HepG2 (cell line): ENCODE results near the gene ANKRD10. TPM values are rescaled to one million over a fixed set of nuclear protein-coding genes. Genes with fewer than 3 reads are reported as not detected.
A peak's percentile ranks its signal among the peaks of the same experiment; 100 is the strongest.

Source experiments
- ATF1 ChIP-seq: IDR thresholded peaks from 2 replicates; pipeline ENCODE4 v1.6.1; 2016; ENCODE audit warnings: mild to moderate bottlenecking, control low read depth
- ELF3 ChIP-seq: IDR thresholded peaks from 2 replicates; pipeline ENCODE4 v1.6.1; 2016; ENCODE audit warnings: missing genetic modification reagents, missing compliant biosample characterization
- ELF4 ChIP-seq: sonication (generic); formaldehyde crosslinking; IDR thresholded peaks from 2 replicates; pipeline ENCODE4 v1.5.0; 2020; ENCODE audit warnings: missing genetic modification reagents, mild to moderate bottlenecking, moderate library complexity, borderline replicate concordance
- GATA4 ChIP-seq: sonication (generic); IDR thresholded peaks from 2 replicates; pipeline ENCODE4 v1.6.1; 2016; ENCODE audit warnings: antibody characterized with exemption, low read depth, borderline replicate concordance
- IKZF1 ChIP-seq: fragments of 450-650 bp; IDR thresholded peaks from 2 replicates; pipeline ENCODE4 v1.7.1; 2016
- KMT2B ChIP-seq: IDR thresholded peaks from 2 replicates; pipeline ENCODE4 v1.6.1; 2016; ENCODE audit warnings: missing genetic modification reagents, missing compliant biosample characterization
- MBNL3 ChIP-seq: fragments of 250-450 bp; sonication (Bioruptor Pico); conservative IDR thresholded peaks from 2 replicates; pipeline ENCODE4 v1.8.0; 2022; ENCODE audit warnings: mild to moderate bottlenecking, inconsistent platforms
- PHF20 ChIP-seq: sonication (generic); formaldehyde crosslinking; IDR thresholded peaks from 2 replicates; pipeline ENCODE4 v1.5.0; 2020; ENCODE audit warnings: mild to moderate bottlenecking, missing genetic modification reagents
- RAD21 ChIP-seq: fragments of 450-650 bp; formaldehyde crosslinking; IDR thresholded peaks from 2 replicates; pipeline ENCODE4 v1.5.0; 2020; ENCODE audit warnings: mild to moderate bottlenecking
- SATB2 ChIP-seq: sonication (generic); formaldehyde crosslinking; IDR thresholded peaks from 2 replicates; pipeline ENCODE4 v1.5.0; 2020; ENCODE audit warnings: missing genetic modification reagents
- SRF ChIP-seq: IDR thresholded peaks from 2 replicates; pipeline ENCODE4 v1.6.1; 2011; ENCODE audit warnings: mild to moderate bottlenecking, low read depth, low read length, moderate library complexity
- TCF7L2 ChIP-seq: IDR thresholded peaks from 2 replicates; pipeline ENCODE4 v1.6.1; 2011; ENCODE audit warnings: mild to moderate bottlenecking, low read depth, low read length, moderate library complexity
- USF2 ChIP-seq, 2 experiments: sonication (generic) in 1 of 2; formaldehyde crosslinking in 1 of 2; IDR thresholded peaks; 2 replicates each; pipeline versions ENCODE4 v1.5.1 to v1.6.1; 2011 to 2020; ENCODE audit warnings: borderline replicate concordance in 1 of 2, low read depth in 1 of 2, low read length in 1 of 2, mild to moderate bottlenecking in 1 of 2, missing genetic modification reagents in 1 of 2, moderate library complexity in 1 of 2
- ZNF326 ChIP-seq: sonication (generic); formaldehyde crosslinking; IDR thresholded peaks from 2 replicates; pipeline ENCODE4 v1.4.0; 2020; ENCODE audit warnings: missing genetic modification reagents, borderline replicate concordance
- ZNF546 ChIP-seq: sonication (generic); formaldehyde crosslinking; conservative IDR thresholded peaks from 2 replicates; pipeline ENCODE4 v1.8.1; 2023; ENCODE audit warnings: mild to moderate bottlenecking, missing genetic modification reagents
- ZNF670 ChIP-seq: sonication (generic); formaldehyde crosslinking; IDR thresholded peaks from 2 replicates; pipeline ENCODE4 v1.8.0; 2022; ENCODE audit warnings: mild to moderate bottlenecking, missing genetic modification reagents, borderline replicate concordance
- ZNF747 ChIP-seq: sonication (generic); formaldehyde crosslinking; IDR thresholded peaks from 2 replicates; pipeline ENCODE4 v1.8.1; 2023; ENCODE audit warnings: missing genetic modification reagents, mild to moderate bottlenecking, borderline replicate concordance
- ZNF768 ChIP-seq: sonication (generic); formaldehyde crosslinking; IDR thresholded peaks from 2 replicates; pipeline ENCODE4 v1.4.0; 2020; ENCODE audit warnings: missing genetic modification reagents
- polyA plus RNA-seq, 8 experiments: library from polyadenylated mRNA; depleted of rRNA in 3 of 8; stranded (reverse) in 7 of 8; unstranded in 1 of 8; fragments of >200 nt; fragmentation: Illumina TruSeq in 4 of 8; extraction: Trizol in 4 of 8; gene quantifications; 2 replicates each; pipeline versions ENCODE4 v1.2.1 to v1.2.3, GENCODE V29; 2011 to 2016; ENCODE audit warnings: low read depth in 4 of 8, missing spikeins in 1 of 8, mixed read lengths in 1 of 8; ENCODE audit not compliant: insufficient read depth in 1 of 8
- total RNA-seq, 5 experiments: library from RNA; depleted of rRNA; stranded (reverse); fragments of >200 nt; fragmentation: Illumina TruSeq; extraction: Trizol; gene quantifications; 2 replicates each; pipeline ENCODE4 v1.2.3, GENCODE V29; 2016; ENCODE audit warnings: low read depth in 1 of 5
- TF ChIP-seq, protein P1 (sequence below): sonication (generic); formaldehyde crosslinking; IDR thresholded peaks from 2 replicates; pipeline ENCODE4 v1.5.1; 2020; ENCODE audit warnings: missing genetic modification reagents, mild to moderate bottlenecking, borderline replicate concordance
- TF ChIP-seq, protein P2 (sequence below): sonication (generic); formaldehyde crosslinking; IDR thresholded peaks from 2 replicates; pipeline ENCODE4 v1.5.1; 2020; ENCODE audit warnings: missing genetic modification reagents, mild to moderate bottlenecking, borderline replicate concordance
- TF ChIP-seq, protein P3 (sequence below): IDR thresholded peaks from 2 replicates; pipeline ENCODE4 v1.6.1; 2018; ENCODE audit warnings: missing genetic modification reagents, mild to moderate bottlenecking, missing compliant biosample characterization
- TF ChIP-seq, protein P4 (sequence below): sonication (generic); formaldehyde crosslinking; conservative IDR thresholded peaks from 2 replicates; pipeline ENCODE4 v1.4.0; 2020; ENCODE audit warnings: missing genetic modification reagents

Gene ANKRD10
- total and polyA plus RNA-seq, 2 of the 13 experiments (the other 11 are each of a cell fraction or from before 2014, with no cell fraction given): 108 to 115 TPM

- no peak for TF ChIP-seq SATB2
- no peak for TF ChIP-seq GATA4
- no peak for TF ChIP-seq IKZF1
- 0 out of 2 replicates have a peak, but pooled peaks have one; percentile 13 for TF ChIP-seq KMT2B
- no peak for TF ChIP-seq ELF4
- TF ChIP-seq ZNF670 (CRISPR knock-in tag): 0 out of 2 replicates have a peak, but pooled peaks have one; percentile 67
- no peak for TF ChIP-seq ELF3 (CRISPR knock-in tag)
- TF ChIP-seq, protein P1, sequence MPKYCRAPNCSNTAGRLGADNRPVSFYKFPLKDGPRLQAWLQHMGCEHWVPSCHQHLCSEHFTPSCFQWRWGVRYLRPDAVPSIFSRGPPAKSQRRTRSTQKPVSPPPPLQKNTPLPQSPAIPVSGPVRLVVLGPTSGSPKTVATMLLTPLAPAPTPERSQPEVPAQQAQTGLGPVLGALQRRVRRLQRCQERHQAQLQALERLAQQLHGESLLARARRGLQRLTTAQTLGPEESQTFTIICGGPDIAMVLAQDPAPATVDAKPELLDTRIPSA (CRISPR knock-in tag): peak; percentile 51
- TF ChIP-seq ZNF546 (CRISPR knock-in tag): peak; percentile 22; the same call in 1 of the 2 replicates
- TF ChIP-seq TCF7L2: no peak
- TF ChIP-seq ATF1 (CRISPR knock-in tag): no peak
- TF ChIP-seq USF2 (IDR thresholded peaks at IDR 0.05; ENCODE audit: low read depth, low read length): no peak
- no peak for TF ChIP-seq USF2 (CRISPR knock-in tag; IDR thresholded peaks at IDR 0.05; ENCODE audit: borderline replicate concordance)
- TF ChIP-seq ZNF768 (CRISPR knock-in tag): peak; percentile 28
- no peak for TF ChIP-seq MBNL3 (CRISPR knock-in tag)
- no peak for TF ChIP-seq ZNF747 (CRISPR knock-in tag)
- no peak; the same call in 1 of the 2 replicates for TF ChIP-seq PHF20 (CRISPR knock-in tag)
- TF ChIP-seq ZNF326 (CRISPR knock-in tag): no peak
- TF ChIP-seq, protein P2, sequence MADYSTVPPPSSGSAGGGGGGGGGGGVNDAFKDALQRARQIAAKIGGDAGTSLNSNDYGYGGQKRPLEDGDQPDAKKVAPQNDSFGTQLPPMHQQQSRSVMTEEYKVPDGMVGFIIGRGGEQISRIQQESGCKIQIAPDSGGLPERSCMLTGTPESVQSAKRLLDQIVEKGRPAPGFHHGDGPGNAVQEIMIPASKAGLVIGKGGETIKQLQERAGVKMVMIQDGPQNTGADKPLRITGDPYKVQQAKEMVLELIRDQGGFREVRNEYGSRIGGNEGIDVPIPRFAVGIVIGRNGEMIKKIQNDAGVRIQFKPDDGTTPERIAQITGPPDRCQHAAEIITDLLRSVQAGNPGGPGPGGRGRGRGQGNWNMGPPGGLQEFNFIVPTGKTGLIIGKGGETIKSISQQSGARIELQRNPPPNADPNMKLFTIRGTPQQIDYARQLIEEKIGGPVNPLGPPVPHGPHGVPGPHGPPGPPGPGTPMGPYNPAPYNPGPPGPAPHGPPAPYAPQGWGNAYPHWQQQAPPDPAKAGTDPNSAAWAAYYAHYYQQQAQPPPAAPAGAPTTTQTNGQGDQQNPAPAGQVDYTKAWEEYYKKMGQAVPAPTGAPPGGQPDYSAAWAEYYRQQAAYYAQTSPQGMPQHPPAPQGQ (CRISPR knock-in tag): no peak
- TF ChIP-seq SRF: no peak
- TF ChIP-seq, protein P3, sequence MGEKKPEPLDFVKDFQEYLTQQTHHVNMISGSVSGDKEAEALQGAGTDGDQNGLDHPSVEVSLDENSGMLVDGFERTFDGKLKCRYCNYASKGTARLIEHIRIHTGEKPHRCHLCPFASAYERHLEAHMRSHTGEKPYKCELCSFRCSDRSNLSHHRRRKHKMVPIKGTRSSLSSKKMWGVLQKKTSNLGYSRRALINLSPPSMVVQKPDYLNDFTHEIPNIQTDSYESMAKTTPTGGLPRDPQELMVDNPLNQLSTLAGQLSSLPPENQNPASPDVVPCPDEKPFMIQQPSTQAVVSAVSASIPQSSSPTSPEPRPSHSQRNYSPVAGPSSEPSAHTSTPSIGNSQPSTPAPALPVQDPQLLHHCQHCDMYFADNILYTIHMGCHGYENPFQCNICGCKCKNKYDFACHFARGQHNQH (CRISPR knock-in tag): peak; percentile 10
- 0 out of 2 replicates have a peak, but pooled peaks have one; percentile 5 for TF ChIP-seq RAD21 (CRISPR knock-in tag)
- TF ChIP-seq, protein P4, sequence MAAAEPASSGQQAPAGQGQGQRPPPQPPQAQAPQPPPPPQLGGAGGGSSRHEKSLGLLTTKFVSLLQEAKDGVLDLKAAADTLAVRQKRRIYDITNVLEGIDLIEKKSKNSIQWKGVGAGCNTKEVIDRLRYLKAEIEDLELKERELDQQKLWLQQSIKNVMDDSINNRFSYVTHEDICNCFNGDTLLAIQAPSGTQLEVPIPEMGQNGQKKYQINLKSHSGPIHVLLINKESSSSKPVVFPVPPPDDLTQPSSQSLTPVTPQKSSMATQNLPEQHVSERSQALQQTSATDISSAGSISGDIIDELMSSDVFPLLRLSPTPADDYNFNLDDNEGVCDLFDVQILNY (CRISPR knock-in tag): 0 out of 2 replicates have a peak, but pooled peaks have one; percentile 34
These were observed 375 bp downstream of the ANKRD10 start (continued) for GRCh38 chr13:110914331-110915056.
